Right atrium auricular region (tissue), 2 donors: ENCODE measurements around the gene CYS1. TPM values are rescaled to one million over a fixed set of nuclear protein-coding genes. Genes with fewer than 3 reads are reported as not detected.
A peak's percentile ranks its signal among the peaks of the same experiment; 100 is the strongest.

Experiments
- DNase-seq: peaks from one replicate; pipeline ENCODE4 v3.0.0-alpha.2; 2019; ENCODE audit warnings: low spot score
- H3K27ac ChIP-seq, 2 donors: fragments of 200-600 bp; sonication (generic); 1 replicate in 1 of 2; 2 replicates in 1 of 2; pipeline ENCODE4 v1.5.1; 2016 to 2019
- H3K27me3 ChIP-seq, 2 donors: fragments of 200-600 bp; sonication (generic); one replicate each; pipeline versions ENCODE4 v1.5.1 to v1.6.0; 2017 to 2019
- H3K36me3 ChIP-seq: fragments of 200-600 bp; sonication (generic); one replicate; pipeline ENCODE4 v1.5.1; 2016
- H3K4me1 ChIP-seq, 2 donors: fragments of 200-600 bp; sonication (generic); one replicate each; pipeline versions ENCODE4 v1.5.1 to v1.6.0; 2017 to 2019
- H3K4me3 ChIP-seq, 2 donors: fragments of 200-600 bp; sonication (generic); 1 replicate in 1 of 2; 2 replicates in 1 of 2; pipeline ENCODE4 v1.5.1; 2017 to 2019; ENCODE audit warnings: mild to moderate bottlenecking in 1 of 2, moderate library complexity in 1 of 2
- H3K9me3 ChIP-seq, 2 donors: fragments of 200-600 bp; sonication (generic); one replicate each; pipeline ENCODE4 v1.5.1; 2019
- total RNA-seq, 2 donors: library from RNA; depleted of rRNA; stranded (reverse); fragments of >200 nt; gene quantifications; one replicate each; pipeline ENCODE4 v1.1.0, GENCODE V29; 2016
- TF ChIP-seq, protein P1 (sequence below), 2 donors: fragments of 200-600 bp; sonication (generic); IDR thresholded peaks; one replicate each; pipeline ENCODE4 v1.5.1; 2019; ENCODE audit warnings: antibody characterized with exemption in 2 of 2

CYS1 gene
- total RNA-seq, 2 donors from 2014 or later: 4.8 to 5.9 TPM

DNA sequence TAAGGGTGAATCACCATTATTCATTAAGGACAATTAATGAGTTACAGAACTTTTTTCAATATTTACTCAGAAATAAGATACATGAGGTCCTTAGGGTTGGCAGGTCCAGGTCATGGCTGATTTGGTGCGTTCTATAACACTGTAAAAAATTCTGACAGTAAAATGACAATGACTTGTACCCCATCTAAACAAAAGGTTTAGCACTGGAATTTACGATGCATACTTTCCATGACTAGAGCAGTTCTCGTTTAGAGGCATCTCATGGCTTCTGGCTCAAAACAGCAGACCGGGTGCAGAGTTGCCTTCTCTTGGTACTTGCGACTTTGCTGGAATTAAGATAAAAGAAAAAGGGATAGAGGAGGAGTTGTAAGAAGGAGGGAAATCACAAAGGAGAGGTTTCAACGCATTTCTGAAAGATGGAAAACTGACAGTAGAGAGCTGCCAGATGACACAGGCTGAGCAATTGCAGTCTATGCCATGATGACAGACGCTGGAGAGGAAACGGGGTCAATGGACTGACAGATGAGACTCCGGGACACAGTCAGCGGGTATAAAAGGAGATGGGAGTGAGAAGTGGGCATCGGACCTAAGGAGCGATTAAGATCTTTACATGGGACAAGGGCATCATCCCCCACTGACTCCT is 4.1 kb upstream of the CYS1 start:
- Histone ChIP-seq H3K36me3 (no peaks in the 10 kb centered on the region), H3K27me3 (no peaks in the 10 kb centered on the region), H3K27ac (no peak overlapping the region), H3K9me3 (no peaks in the 10 kb centered on the region), H3K4me3 (no peak overlapping the region), H3K4me1 (peaks cover 0 to 11% of the 10 kb centered on the region in 2 donors)
- no peak for DNase-seq
- TF ChIP-seq, protein P1, sequence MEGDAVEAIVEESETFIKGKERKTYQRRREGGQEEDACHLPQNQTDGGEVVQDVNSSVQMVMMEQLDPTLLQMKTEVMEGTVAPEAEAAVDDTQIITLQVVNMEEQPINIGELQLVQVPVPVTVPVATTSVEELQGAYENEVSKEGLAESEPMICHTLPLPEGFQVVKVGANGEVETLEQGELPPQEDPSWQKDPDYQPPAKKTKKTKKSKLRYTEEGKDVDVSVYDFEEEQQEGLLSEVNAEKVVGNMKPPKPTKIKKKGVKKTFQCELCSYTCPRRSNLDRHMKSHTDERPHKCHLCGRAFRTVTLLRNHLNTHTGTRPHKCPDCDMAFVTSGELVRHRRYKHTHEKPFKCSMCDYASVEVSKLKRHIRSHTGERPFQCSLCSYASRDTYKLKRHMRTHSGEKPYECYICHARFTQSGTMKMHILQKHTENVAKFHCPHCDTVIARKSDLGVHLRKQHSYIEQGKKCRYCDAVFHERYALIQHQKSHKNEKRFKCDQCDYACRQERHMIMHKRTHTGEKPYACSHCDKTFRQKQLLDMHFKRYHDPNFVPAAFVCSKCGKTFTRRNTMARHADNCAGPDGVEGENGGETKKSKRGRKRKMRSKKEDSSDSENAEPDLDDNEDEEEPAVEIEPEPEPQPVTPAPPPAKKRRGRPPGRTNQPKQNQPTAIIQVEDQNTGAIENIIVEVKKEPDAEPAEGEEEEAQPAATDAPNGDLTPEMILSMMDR (IDR thresholded peaks at IDR 0.05): no peak

- H3K9me3 ChIP-seq: no peaks in the 10 kb centered on the region
- DNase-seq: no peak
- H3K27ac ChIP-seq: no peak overlapping the region
- H3K27me3 ChIP-seq: no peaks in the 10 kb centered on the region
- TF ChIP-seq, protein P1 (IDR thresholded peaks at IDR 0.05): no peak
- H3K36me3 ChIP-seq: no peaks in the 10 kb centered on the region
- H3K4me3 ChIP-seq: no peak overlapping the region
- peaks cover 0 to 17% of the 10 kb centered on the region in 2 donors for H3K4me1 ChIP-seq
Observed at GRCh38 chr2:10083692-10084211, 3.5 kb upstream of the CYS1 start.

DNA sequence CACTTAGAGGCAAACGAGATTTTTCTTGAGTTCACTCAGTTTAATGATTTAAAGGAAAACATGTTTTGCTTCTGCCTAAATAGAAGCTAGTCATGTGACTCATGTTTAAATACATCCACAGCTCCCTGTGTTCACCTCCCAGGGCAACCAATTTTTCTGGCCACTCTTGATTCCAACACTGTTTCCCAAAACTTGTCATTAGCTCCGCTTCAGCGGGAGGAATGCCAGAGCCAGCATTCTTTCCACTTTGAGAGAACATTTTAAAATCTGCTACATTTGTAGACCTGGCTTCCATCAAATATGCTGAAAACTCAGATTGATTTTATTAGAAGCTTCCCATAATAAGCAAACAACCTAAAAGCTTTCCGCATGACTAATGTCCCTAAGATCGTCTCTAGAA is 2.8 kb upstream of the CYS1 start:
- Histone ChIP-seq H3K27ac (no peak overlapping the region), H3K9me3 (no peaks in the 10 kb centered on the region), H3K4me1 (peaks cover 0 to 22% of the 10 kb centered on the region in 2 donors), H3K36me3 (no peaks in the 10 kb centered on the region), H3K27me3 (no peaks in the 10 kb centered on the region), H3K4me3 (no peak overlapping the region)
- no peak for DNase-seq
- TF ChIP-seq, protein P1 (IDR thresholded peaks at IDR 0.05): no peak

DNA sequence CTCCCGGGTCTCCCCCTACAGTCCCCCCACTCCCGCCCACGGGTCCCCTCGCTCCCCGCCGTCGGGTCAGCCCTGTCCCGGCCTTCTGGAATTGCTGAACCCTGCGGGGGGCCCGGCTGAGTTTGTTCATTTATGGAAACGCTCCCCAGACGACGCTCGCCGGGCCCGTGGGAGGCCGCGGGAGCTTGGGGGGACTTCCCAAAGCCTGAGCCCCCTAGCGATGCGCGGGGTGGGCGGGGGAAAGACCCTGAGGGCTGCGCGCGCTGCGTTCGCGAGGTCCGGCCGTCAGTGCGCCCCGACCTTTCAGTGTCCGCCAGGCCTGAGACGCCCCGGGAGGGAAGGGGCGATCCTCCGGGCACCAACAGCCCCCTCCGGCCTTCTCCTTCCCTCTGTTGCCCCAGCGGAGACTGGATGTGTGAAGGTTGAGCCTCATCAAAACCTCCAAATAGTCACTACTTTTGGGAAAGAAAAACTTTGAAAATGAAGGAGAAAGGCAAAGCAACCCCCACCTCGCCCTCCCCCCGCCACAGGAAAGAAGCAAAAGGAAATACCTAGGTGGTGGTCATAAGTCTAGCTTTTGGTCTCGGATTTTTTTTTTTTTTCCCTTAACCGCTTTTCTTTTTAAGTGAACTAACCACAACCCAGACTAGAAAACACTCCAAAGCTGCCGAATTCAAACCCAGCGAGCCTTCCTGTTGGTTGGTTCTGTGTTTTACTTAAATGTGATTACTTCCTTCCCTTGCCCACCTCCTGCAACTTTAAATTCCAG is 509 bp upstream of the CYS1 start:
- Histone ChIP-seq H3K27ac (no peak overlapping the region), H3K4me3 (peak overlapping the region; percentile 52 to 66), H3K4me1 (peaks cover 0 to 22% of the 10 kb centered on the region in 2 donors), H3K36me3 (no peaks in the 10 kb centered on the region), H3K27me3 (no peaks in the 10 kb centered on the region), H3K9me3 (no peaks in the 10 kb centered on the region)
- no peak for DNase-seq
- TF ChIP-seq, protein P1 (IDR thresholded peaks at IDR 0.05): no peak

DNA sequence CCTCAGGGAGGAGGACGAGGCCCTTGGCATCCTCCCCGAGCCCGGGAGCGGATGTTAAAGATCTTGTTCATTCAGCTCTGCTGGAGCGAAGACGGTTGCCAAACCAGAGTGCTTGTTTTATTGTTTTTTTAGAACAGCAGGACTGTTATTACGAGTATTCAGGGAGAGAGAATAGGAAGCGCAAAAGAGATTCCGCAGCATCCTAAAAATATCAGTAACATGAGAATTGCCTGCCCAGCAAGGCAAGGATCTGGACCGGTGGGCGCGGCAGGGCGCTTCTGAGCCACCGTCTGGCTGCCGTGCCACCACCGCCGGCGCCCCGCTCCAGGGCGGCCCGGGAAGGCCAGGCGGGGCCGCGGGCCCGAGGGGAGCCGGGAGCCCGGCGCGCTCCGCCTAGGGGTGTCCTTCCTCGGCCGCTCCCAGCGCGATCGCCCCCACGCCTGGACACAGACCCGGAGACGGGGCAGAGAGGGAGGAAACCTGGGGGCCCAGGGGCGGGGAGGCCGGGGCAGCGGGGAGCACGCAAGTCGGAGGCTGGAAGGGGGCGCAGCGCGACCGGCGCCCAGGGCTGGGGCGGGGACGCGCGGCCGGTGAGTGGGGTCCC is 843 bp downstream of the CYS1 start:
- no peaks in the 10 kb centered on the region for H3K27me3 ChIP-seq
- TF ChIP-seq, protein P1 (IDR thresholded peaks at IDR 0.05): no peak
- no peaks in the 10 kb centered on the region for H3K9me3 ChIP-seq
- H3K36me3 ChIP-seq: no peaks in the 10 kb centered on the region
- H3K27ac ChIP-seq: peak overlapping the region; percentile 76 to 87
- DNase-seq: no peak
- H3K4me1 ChIP-seq: peaks cover 0 to 22% of the 10 kb centered on the region in 2 donors
- H3K4me3 ChIP-seq: peak overlapping the region; percentile 52 to 66
